Measurements from ENCODE around the gene KRTAP4-11.
"Not testable (repeated sequence)": the region's sequence is repeated elsewhere in the genome, so short reads cannot be mapped to it uniquely, and the experiment has no call there.

The KRTAP4-11 gene

GRCh38 chr17:41083427-41083826 is 34.7 kb downstream of the KRTAP4-11 start:
- DNase-seq: not testable (repeated sequence)

- no peak for DNase-seq
These were observed 35.5 kb downstream of the KRTAP4-11 start for GRCh38 chr17:41082626-41083025.

- no peak for DNase-seq
These were observed 41.4 kb downstream of the KRTAP4-11 start for GRCh38 chr17:41076788-41077187.

- DNase-seq: no peak
These were observed 44.5 kb downstream of the KRTAP4-11 start for GRCh38 chr17:41073676-41074075.

- DNase-seq: no peak
These were observed 46.4 kb downstream of the KRTAP4-11 start for GRCh38 chr17:41071606-41072360.

- DNase-seq: peak; percentile 42 to 58
These were observed 49.1 kb downstream of the KRTAP4-11 start for GRCh38 chr17:41069031-41069430.

- no peak for DNase-seq
These were observed 50.9 kb downstream of the KRTAP4-11 start for GRCh38 chr17:41067281-41067680.

All from AML-193 (cell line).